ENCODE measurements around the gene ACE. TPM values are rescaled to one million over a fixed set of nuclear protein-coding genes. Genes with fewer than 3 reads are reported as not detected.
A peak's percentile ranks its signal among the peaks of the same experiment; 100 is the strongest.

The ACE gene
- total RNA-seq, 4 donors from 2014 or later, result 3.1 to 5.8 (median 4.2) TPM

- 60 to 82% methylated on average over 11 to 16 of the region's 16 CpGs for WGBS, 2 donors
- Histone ChIP-seq H3K36me3 (peaks cover 0 to 40% (median 0%) of the 10 kb centered on the region in 3 donors), H3K27ac (peak overlapping the region in 3 of 4 donors; percentile 59 to 81 (median 79)), H3K27me3 (no peaks in the 10 kb centered on the region), H3K4me3 (no peak overlapping the region), H3K4me1 (peaks cover 18 to 54% (median 40%) of the 10 kb centered on the region in 3 donors), H3K9me3 (no peaks in the 10 kb centered on the region)
- TF ChIP-seq CTCF (IDR thresholded peaks at IDR 0.05) (no peak), POLR2A (IDR thresholded peaks at IDR 0.05) (no peak)
- intact Hi-C loops (cut with DNase I), result loop anchor here (5.0 kb wide), 1 partner anchor 180 kb away; no protein-coding TSS in a partner anchor
- no peak for DNase-seq
These were observed 44.7 kb upstream of the ACE start for GRCh38 chr17:63431939-63432804.

- Histone ChIP-seq H3K4me1 (peaks cover 20 to 72% (median 54%) of the 10 kb centered on the region in 3 donors), H3K27me3 (no peaks in the 10 kb centered on the region), H3K4me3 (no peak overlapping the region), H3K36me3 (peaks cover 0 to 40% (median 0%) of the 10 kb centered on the region in 3 donors), H3K27ac (peak overlapping the region; percentile 51 to 81 (median 69)), H3K9me3 (no peaks in the 10 kb centered on the region)
- intact Hi-C loops (cut with DNase I), result loop anchor here (5.0 kb wide), 1 partner anchor 178 kb away; no protein-coding TSS in a partner anchor
- 13 to 43% methylated on average over 3 to 5 of the region's 32 CpGs for WGBS, 2 donors
- DNase-seq, result no peak
- TF ChIP-seq CTCF (IDR thresholded peaks at IDR 0.05), result no peak
- TF ChIP-seq POLR2A (IDR thresholded peaks at IDR 0.05), result no peak
These were observed 42.9 kb upstream of the ACE start for GRCh38 chr17:63433746-63434591.

- H3K9me3 ChIP-seq, result no peaks in the 10 kb centered on the region
- H3K4me3 ChIP-seq, result no peak overlapping the region
- H3K4me1 ChIP-seq, result peaks cover 25 to 82% (median 61%) of the 10 kb centered on the region in 3 donors
- intact Hi-C loops (cut with DNase I), result loop anchor here (5.0 kb wide), 1 partner anchor 177 kb away; no protein-coding TSS in a partner anchor
- H3K27ac ChIP-seq, result peak overlapping the region; percentile 51 to 81 (median 69)
- DNase-seq, result no peak
- no peaks in the 10 kb centered on the region for H3K27me3 ChIP-seq
- H3K36me3 ChIP-seq, result peaks cover 0 to 40% (median 0%) of the 10 kb centered on the region in 3 donors
- 44 to 56% methylated on average over 16 of the region's 25 CpGs for WGBS, 2 donors
- peak in 1 of 6 experiments; percentile 22 for TF ChIP-seq CTCF (IDR thresholded peaks at IDR 0.05)
- no peak for TF ChIP-seq POLR2A (IDR thresholded peaks at IDR 0.05)
These were observed 41.8 kb upstream of the ACE start for GRCh38 chr17:63434951-63435571.

GRCh38 chr17:63435681-63436522 is 41.0 kb upstream of the ACE start:
- Histone ChIP-seq H3K4me3 (no peak overlapping the region), H3K27me3 (no peaks in the 10 kb centered on the region), H3K36me3 (peaks cover 0 to 40% (median 0%) of the 10 kb centered on the region in 3 donors), H3K4me1 (peaks cover 29 to 91% (median 67%) of the 10 kb centered on the region in 3 donors), H3K27ac (peak overlapping the region; percentile 51 to 81 (median 69)), H3K9me3 (no peaks in the 10 kb centered on the region)
- TF ChIP-seq POLR2A (IDR thresholded peaks at IDR 0.05) (no peak), CTCF (IDR thresholded peaks at IDR 0.05) (peak in 5 of 6 experiments; percentile 19 to 55 (median 50))
- 30 to 60% methylated on average over 15 to 16 of the region's 29 CpGs for WGBS, 2 donors
- intact Hi-C loops (cut with DNase I), result no loop called here
- no peak for DNase-seq

All from esophagus squamous epithelium (tissue), 5 donors.